ENCODE data around the gene CBX2.

GRCh38 chr17:79750650-79751545, 27.1 kb upstream of the CBX2 start:
- TF ChIP-seq CTCF (IDR thresholded peaks at IDR 0.05): no peak
- TF ChIP-seq POLR2A (IDR thresholded peaks at IDR 0.05): no peak
